ENCODE data around the gene CLTB.

DNA sequence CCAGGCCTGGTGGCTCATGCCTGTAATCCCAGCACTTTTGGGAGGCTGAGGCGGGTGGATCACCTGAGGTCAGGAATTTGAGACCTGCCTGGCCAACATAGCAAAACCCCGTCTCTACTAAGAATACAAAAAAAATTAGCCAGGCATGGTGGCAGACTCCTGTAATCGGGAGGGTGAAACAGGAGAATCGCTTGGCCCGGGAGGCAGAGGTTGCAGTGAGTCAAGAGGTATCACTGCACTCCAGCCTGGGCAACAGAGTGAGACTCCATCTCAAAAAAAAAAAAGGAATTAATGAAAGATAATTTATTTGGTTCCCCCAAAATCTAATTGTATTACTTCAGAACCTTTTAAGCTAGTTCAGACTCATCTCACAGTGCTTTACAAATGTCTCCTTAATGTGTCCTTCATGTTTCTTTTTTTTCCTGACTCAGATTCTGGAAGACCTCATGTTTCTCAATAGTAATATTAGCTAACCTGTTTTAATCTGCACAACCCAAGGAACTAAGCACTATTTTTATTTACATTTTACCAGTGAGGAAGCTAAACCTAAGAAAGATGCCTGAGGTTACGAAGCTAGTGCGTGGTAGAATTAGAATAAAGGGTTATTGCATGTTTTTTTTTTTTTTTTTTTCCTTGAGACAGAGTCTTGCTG, 46.9 kb upstream of the CLTB start:
- TF ChIP-seq, protein P1, sequence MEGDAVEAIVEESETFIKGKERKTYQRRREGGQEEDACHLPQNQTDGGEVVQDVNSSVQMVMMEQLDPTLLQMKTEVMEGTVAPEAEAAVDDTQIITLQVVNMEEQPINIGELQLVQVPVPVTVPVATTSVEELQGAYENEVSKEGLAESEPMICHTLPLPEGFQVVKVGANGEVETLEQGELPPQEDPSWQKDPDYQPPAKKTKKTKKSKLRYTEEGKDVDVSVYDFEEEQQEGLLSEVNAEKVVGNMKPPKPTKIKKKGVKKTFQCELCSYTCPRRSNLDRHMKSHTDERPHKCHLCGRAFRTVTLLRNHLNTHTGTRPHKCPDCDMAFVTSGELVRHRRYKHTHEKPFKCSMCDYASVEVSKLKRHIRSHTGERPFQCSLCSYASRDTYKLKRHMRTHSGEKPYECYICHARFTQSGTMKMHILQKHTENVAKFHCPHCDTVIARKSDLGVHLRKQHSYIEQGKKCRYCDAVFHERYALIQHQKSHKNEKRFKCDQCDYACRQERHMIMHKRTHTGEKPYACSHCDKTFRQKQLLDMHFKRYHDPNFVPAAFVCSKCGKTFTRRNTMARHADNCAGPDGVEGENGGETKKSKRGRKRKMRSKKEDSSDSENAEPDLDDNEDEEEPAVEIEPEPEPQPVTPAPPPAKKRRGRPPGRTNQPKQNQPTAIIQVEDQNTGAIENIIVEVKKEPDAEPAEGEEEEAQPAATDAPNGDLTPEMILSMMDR (IDR thresholded peaks at IDR 0.05) = no peak
- no peak for TF ChIP-seq POLR2A (IDR thresholded peaks at IDR 0.05)

All from esophagus squamous epithelium (tissue), 4 donors.